ENCODE measurements around the gene LACTB. TPM values are rescaled to one million over a fixed set of nuclear protein-coding genes. Genes with fewer than 3 reads are reported as not detected.

The LACTB gene
- total RNA-seq, 3 donors from 2014 or later = 15.7 to 17.6 (median 17.1) TPM

- Histone ChIP-seq H3K27ac (no peak overlapping the region), H3K27me3 (no peaks in the 10 kb centered on the region), H3K4me3 (no peak overlapping the region), H3K9me3 (no peaks in the 10 kb centered on the region), H3K36me3 (no peaks in the 10 kb centered on the region), H3K4me1 (no peaks in the 10 kb centered on the region)
- intact Hi-C loops (cut with DNase I; ENCODE audit: low total_unique reads) = no loop called here
- TF ChIP-seq CTCF (IDR thresholded peaks at IDR 0.05) = no peak
- TF ChIP-seq POLR2A (IDR thresholded peaks at IDR 0.05) = no peak
- TF ChIP-seq POLR2AphosphoS5 (IDR thresholded peaks at IDR 0.05) = no peak
- no peak for DNase-seq (ENCODE audit: low spot score in 2 of 2)
These were observed 46.4 kb upstream of the LACTB start for GRCh38 chr15:63075015-63075983.

GRCh38 chr15:63075984-63076713, 45.5 kb upstream of the LACTB start:
- Histone ChIP-seq H3K9me3 (no peaks in the 10 kb centered on the region), H3K4me3 (no peak overlapping the region), H3K36me3 (no peaks in the 10 kb centered on the region), H3K27me3 (no peaks in the 10 kb centered on the region), H3K27ac (no peak overlapping the region), H3K4me1 (no peaks in the 10 kb centered on the region)
- no peak for DNase-seq (ENCODE audit: low spot score in 2 of 2)
- intact Hi-C loops (cut with DNase I; ENCODE audit: low total_unique reads) = no loop called here
- TF ChIP-seq POLR2A (IDR thresholded peaks at IDR 0.05) (no peak), CTCF (IDR thresholded peaks at IDR 0.05) (no peak), POLR2AphosphoS5 (IDR thresholded peaks at IDR 0.05) (no peak)

GRCh38 chr15:63076714-63077046, 45.0 kb upstream of the LACTB start:
- H3K36me3 ChIP-seq = no peaks in the 10 kb centered on the region
- no peaks in the 10 kb centered on the region for H3K9me3 ChIP-seq
- no peak for DNase-seq (ENCODE audit: low spot score in 2 of 2)
- H3K4me1 ChIP-seq = no peaks in the 10 kb centered on the region
- intact Hi-C loops (cut with DNase I; ENCODE audit: low total_unique reads) = no loop called here
- no peaks in the 10 kb centered on the region for H3K27me3 ChIP-seq
- TF ChIP-seq POLR2AphosphoS5 (IDR thresholded peaks at IDR 0.05) = no peak
- no peak for TF ChIP-seq CTCF (IDR thresholded peaks at IDR 0.05)
- TF ChIP-seq POLR2A (IDR thresholded peaks at IDR 0.05) = no peak
- no peak overlapping the region for H3K27ac ChIP-seq
- H3K4me3 ChIP-seq = no peak overlapping the region

GRCh38 chr15:63077952-63078351, 43.7 kb upstream of the LACTB start:
- H3K27ac ChIP-seq = no peak overlapping the region
- DNase-seq (ENCODE audit: low spot score in 2 of 2) = no peak

More at GRCh38 chr15:63077952-63078351, 43.7 kb upstream of the LACTB start:
- H3K36me3 ChIP-seq = no peaks in the 10 kb centered on the region
- TF ChIP-seq CTCF (IDR thresholded peaks at IDR 0.05) (no peak), POLR2AphosphoS5 (IDR thresholded peaks at IDR 0.05) (no peak), POLR2A (IDR thresholded peaks at IDR 0.05) (no peak)
- H3K4me3 ChIP-seq = no peak overlapping the region
- no peaks in the 10 kb centered on the region for H3K27me3 ChIP-seq
- intact Hi-C loops (cut with DNase I; ENCODE audit: low total_unique reads) = no loop called here
- no peaks in the 10 kb centered on the region for H3K4me1 ChIP-seq
- H3K9me3 ChIP-seq = no peaks in the 10 kb centered on the region

All from breast epithelium (tissue), 4 donors.